Tibial nerve (tissue), 4 donors: Measurements from ENCODE around the gene MTCL1. TPM values are rescaled to one million over a fixed set of nuclear protein-coding genes. Genes with fewer than 3 reads are reported as not detected.

Experiments
- DNase-seq, 2 donors: peaks; one replicate each; pipeline ENCODE4 v3.0.0-alpha.2; 2019; ENCODE audit warnings: low spot score in 2 of 2
- H3K27ac ChIP-seq, 4 donors: fragments of 200-600 bp; sonication (generic) in 3 of 4; one replicate each; pipeline ENCODE4 v1.5.1; 2017 to 2019; ENCODE audit warnings: mild to moderate bottlenecking in 1 of 4
- H3K27me3 ChIP-seq, 2 donors: fragments of 200-600 bp; sonication (generic) in 1 of 2; one replicate each; pipeline versions ENCODE4 v1.5.1 to v1.6.0; 2017 to 2019
- H3K36me3 ChIP-seq, 3 donors: fragments of 200-600 bp; sonication (generic); one replicate each; pipeline ENCODE4 v1.5.1; 2018 to 2019
- H3K4me1 ChIP-seq, 4 donors: fragments of 200-600 bp; sonication (generic) in 3 of 4; one replicate each; pipeline ENCODE4 v1.5.1; 2017 to 2019
- H3K4me3 ChIP-seq, 4 donors: fragments of 200-600 bp; sonication (generic) in 3 of 4; one replicate each; pipeline ENCODE4 v1.5.1; 2017 to 2019; ENCODE audit warnings: mild to moderate bottlenecking in 1 of 4, moderate library complexity in 1 of 4
- H3K9me3 ChIP-seq, 4 donors: fragments of 200-600 bp; sonication (generic) in 3 of 4; one replicate each; pipeline ENCODE4 v1.5.1; 2017 to 2019
- EP300 ChIP-seq, 2 donors: sonication (generic); formaldehyde crosslinking; IDR thresholded peaks; one replicate each; pipeline ENCODE4 v1.6.1; 2017; ENCODE audit warnings: antibody characterized with exemption in 2 of 2, mild to moderate bottlenecking in 1 of 2
- POLR2A ChIP-seq, 2 donors: fragments of 450-650 bp; IDR thresholded peaks; one replicate each; pipeline ENCODE4 v1.6.1; 2017; ENCODE audit warnings: antibody characterized with exemption in 2 of 2, mild to moderate bottlenecking in 2 of 2, moderate library complexity in 2 of 2
- WGBS, 2 donors: methylation state at CpG; one replicate each; pipeline ENCODE4 v1.1.5; 2018; 5-methylcytosine and 5-hydroxymethylcytosine counted together
- total RNA-seq, 4 donors: library from RNA; depleted of rRNA; stranded (reverse); fragments of >200 nt; gene quantifications; one replicate each; pipeline ENCODE4 v1.1.0, GENCODE V29; 2016
- TF ChIP-seq, protein P1 (sequence below), 5 experiments: fragments of 200-600 bp in 3 of 5; fragments of 450-650 bp in 2 of 5; sonication (generic) in 3 of 5; IDR thresholded peaks; one replicate each; pipeline ENCODE4 v1.5.1; 2016 to 2019; ENCODE audit warnings: antibody characterized with exemption in 5 of 5, mild to moderate bottlenecking in 3 of 5, moderate library complexity in 2 of 5

MTCL1 gene
- total RNA-seq, 4 donors from 2014 or later: 4.6 to 18.3 (median 5.3) TPM

DNA sequence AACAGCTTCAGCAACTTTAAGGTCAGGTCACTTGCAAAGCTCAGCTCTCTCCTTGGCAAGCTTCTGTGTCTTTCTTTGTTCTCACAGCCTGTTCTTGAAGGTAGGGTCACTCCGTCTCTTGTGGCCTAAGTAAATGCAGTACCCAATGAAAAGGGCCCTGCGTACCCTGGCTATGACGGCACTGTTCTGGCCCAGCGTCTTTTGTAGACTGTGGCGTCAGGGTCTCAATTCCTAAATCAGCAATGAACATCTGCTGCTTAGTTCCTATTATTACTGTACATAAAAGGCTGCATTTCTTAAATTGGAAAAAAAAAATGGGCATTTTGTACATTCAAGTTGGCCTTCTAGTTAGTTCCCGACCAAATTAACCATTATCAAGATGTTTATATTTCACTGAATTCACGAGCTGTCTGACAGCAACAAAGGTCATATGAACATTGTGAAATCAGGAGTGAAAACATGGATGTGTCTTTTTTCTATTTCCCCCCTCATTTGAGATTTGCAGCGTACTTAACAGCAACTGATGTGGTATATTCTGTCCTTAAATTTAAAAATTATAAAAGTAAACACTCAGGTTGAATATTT, 17.0 kb upstream of the MTCL1 start:
- TF ChIP-seq POLR2A (IDR thresholded peaks at IDR 0.05): no peak
- Histone ChIP-seq H3K4me1 (peaks cover 0 to 6% (median 0%) of the 10 kb centered on the region in 4 donors), H3K27ac (no peak overlapping the region), H3K4me3 (no peak overlapping the region), H3K9me3 (no peaks in the 10 kb centered on the region), H3K36me3 (no peaks in the 10 kb centered on the region), H3K27me3 (no peaks in the 10 kb centered on the region)
- 79 to 83% methylated on average over 8 of the region's 8 CpGs for WGBS, 2 donors
- no peak for DNase-seq

DNA sequence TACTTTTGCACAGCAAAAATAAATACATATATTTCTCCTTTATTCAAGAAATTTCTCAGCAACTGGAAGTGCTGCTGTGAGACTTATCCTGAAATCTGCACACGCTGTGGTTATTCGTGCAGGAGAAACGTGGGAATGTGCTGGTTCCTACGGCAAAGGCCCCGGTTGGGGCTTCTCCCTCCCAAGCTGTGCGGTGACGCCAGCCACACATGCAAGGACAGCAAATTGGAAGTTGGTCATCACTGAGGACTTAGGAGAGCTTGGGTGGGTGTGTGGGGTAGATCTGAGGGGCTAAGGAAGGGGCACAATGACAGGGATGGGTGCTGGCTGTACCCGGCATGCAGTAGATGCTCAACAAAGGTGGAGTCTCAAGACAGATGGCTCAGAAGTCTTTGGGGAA, 16.5 kb upstream of the MTCL1 start:
- no peak overlapping the region for H3K27ac ChIP-seq
- TF ChIP-seq POLR2A (IDR thresholded peaks at IDR 0.05) (no peak), EP300 (IDR thresholded peaks at IDR 0.05) (no peak)
- TF ChIP-seq, protein P1, sequence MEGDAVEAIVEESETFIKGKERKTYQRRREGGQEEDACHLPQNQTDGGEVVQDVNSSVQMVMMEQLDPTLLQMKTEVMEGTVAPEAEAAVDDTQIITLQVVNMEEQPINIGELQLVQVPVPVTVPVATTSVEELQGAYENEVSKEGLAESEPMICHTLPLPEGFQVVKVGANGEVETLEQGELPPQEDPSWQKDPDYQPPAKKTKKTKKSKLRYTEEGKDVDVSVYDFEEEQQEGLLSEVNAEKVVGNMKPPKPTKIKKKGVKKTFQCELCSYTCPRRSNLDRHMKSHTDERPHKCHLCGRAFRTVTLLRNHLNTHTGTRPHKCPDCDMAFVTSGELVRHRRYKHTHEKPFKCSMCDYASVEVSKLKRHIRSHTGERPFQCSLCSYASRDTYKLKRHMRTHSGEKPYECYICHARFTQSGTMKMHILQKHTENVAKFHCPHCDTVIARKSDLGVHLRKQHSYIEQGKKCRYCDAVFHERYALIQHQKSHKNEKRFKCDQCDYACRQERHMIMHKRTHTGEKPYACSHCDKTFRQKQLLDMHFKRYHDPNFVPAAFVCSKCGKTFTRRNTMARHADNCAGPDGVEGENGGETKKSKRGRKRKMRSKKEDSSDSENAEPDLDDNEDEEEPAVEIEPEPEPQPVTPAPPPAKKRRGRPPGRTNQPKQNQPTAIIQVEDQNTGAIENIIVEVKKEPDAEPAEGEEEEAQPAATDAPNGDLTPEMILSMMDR (IDR thresholded peaks at IDR 0.05): no peak
- no peaks in the 10 kb centered on the region for H3K27me3 ChIP-seq
- H3K36me3 ChIP-seq: no peaks in the 10 kb centered on the region
- 93 to 98% methylated on average over 8 of the region's 8 CpGs for WGBS, 2 donors
- DNase-seq: no peak
- H3K9me3 ChIP-seq: no peaks in the 10 kb centered on the region
- H3K4me1 ChIP-seq: peaks cover 0 to 6% (median 0%) of the 10 kb centered on the region in 4 donors
- H3K4me3 ChIP-seq: no peak overlapping the region

DNA sequence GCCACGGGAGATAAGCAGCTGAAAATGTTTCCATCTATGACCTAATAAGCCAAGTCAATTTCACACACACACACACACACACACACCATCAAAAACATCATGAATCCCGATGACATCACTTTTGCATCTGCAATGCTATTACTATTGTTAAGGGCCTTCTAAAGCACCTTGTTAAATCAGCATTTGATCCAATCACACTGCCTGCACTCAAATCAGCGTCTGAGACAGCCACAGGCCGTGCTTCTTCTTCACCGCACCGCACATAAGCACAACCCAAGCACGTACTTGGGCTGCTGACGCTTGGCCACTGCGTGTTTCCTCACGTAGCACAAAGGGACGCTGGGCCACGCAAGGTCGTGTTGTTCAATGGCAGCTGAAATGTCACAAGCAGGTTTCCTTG, 15.8 kb upstream of the MTCL1 start:
- Histone ChIP-seq H3K4me1 (peaks cover 0 to 6% (median 0%) of the 10 kb centered on the region in 4 donors), H3K4me3 (no peak overlapping the region), H3K9me3 (no peaks in the 10 kb centered on the region), H3K27me3 (no peaks in the 10 kb centered on the region), H3K36me3 (no peaks in the 10 kb centered on the region), H3K27ac (no peak overlapping the region)
- 86 to 90% methylated on average over 13 of the region's 13 CpGs for WGBS, 2 donors
- TF ChIP-seq POLR2A (IDR thresholded peaks at IDR 0.05): no peak
- no peak for TF ChIP-seq EP300 (IDR thresholded peaks at IDR 0.05)
- TF ChIP-seq, protein P1 (IDR thresholded peaks at IDR 0.05): no peak
- no peak for DNase-seq

DNA sequence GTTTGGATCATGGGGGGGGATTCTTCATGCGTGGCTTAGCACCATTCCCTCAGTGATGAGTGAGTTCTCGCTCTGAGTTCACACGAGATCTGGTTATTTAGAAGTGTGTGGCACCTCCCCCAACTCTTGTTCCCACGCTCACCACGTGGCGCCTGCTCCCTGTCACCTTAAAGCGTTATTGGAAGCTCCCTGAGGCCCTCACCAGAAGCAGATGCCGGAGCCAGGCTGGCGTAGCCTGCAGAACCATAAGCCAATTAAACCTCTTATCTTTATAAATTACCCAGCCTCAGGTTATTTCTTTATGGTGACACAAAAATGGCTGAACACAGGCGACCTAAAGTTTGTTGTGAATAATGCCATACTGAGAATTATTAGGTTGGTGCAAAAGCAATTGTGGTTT, 10.5 kb upstream of the MTCL1 start:
- Histone ChIP-seq H3K4me1 (no peaks in the 10 kb centered on the region), H3K27me3 (no peaks in the 10 kb centered on the region), H3K27ac (no peak overlapping the region), H3K4me3 (no peak overlapping the region), H3K9me3 (no peaks in the 10 kb centered on the region), H3K36me3 (no peaks in the 10 kb centered on the region)
- DNase-seq: no peak
- 79 to 84% methylated on average over 10 of the region's 10 CpGs for WGBS, 2 donors
- TF ChIP-seq POLR2A (IDR thresholded peaks at IDR 0.05) (no peak), EP300 (IDR thresholded peaks at IDR 0.05) (no peak)
- TF ChIP-seq, protein P1 (IDR thresholded peaks at IDR 0.05): no peak

DNA sequence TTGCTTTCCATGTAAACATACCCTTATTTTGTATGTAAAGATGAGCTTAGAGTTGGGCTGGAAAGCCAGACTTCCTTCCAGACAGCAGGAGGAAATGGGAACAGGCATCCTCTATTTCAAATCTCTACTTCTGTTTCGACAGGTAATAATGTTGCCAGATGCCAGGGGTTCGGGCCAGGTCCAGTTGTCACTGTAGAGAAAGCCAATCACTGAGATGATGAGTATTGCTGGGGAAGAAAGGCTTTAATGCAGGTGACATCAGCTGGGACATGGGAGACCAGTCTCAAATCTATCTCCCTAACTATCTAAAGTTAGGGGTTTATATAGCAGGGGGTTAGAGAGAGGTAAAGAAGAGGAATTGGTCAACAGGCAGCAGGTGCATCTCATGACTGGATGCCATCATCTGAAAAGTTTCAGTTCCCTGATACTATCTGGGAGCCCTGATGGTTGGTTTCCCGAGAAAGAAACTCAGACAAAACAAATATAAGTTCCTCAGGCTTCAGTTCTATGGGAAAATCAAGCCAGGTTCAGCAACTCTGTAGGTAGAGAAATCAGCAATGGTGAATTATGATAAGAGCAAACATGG, 9.3 kb upstream of the MTCL1 start:
- no peak overlapping the region for H3K27ac ChIP-seq
- no peak for DNase-seq
- H3K9me3 ChIP-seq: no peaks in the 10 kb centered on the region
- no peaks in the 10 kb centered on the region for H3K27me3 ChIP-seq
- no peak overlapping the region for H3K4me3 ChIP-seq
- no peak for TF ChIP-seq POLR2A (IDR thresholded peaks at IDR 0.05)
- TF ChIP-seq, protein P1 (IDR thresholded peaks at IDR 0.05): no peak
- TF ChIP-seq EP300 (IDR thresholded peaks at IDR 0.05): no peak
- no peaks in the 10 kb centered on the region for H3K36me3 ChIP-seq
- WGBS, 2 donors: 77 to 88% methylated on average over 3 of the region's 3 CpGs
- H3K4me1 ChIP-seq: no peaks in the 10 kb centered on the region
